DMS 273 (cell line): ENCODE results near the gene RPGRIP1L.

Experiments used
- DNase-seq: peaks from one replicate; lab custom pipeline; 2025; ENCODE audit not compliant: unreplicated experiment; lab: John Stamatoyannopoulos, UW

Gene RPGRIP1L

DNA sequence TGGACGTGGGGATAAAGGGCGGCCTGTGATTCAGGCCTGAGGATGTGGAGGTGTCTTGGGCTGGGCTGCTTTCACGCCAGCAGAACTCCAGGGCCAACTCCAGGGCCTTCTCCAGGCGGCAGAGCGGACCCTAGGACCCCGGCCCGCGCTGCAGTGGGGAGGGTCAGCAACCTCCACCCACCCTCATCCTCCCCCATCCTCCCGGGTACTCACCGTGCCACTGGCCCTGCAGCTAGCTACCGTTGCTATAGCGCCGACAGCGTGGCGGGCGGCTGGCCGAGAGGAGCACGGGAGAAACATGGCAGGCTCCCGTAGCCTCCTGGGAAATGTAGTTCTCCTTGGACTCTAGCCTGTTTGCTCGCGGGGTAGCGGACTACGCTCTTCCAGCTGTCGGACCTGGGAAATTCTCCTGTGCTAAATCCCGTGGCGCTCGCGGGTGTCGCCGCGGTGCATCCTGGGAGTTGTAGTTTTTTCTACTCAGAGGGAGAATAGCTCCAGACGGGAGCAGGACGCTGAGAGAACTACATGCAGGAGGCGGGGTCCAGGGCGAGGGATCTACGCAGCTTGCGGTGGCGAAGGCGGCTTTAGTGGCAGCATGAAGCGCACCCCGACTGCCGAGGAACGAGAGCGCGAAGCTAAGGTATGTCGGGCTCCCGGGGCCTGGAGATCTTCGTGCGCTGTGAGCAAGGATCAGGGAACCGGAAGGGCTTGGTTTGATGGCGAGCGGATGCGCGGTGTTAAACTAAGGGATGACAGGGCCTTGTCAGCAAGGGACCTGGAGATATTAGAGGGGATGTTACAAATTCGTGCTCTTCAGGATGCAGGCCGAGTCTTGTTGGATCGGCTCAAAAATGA, at the start of gene RPGRIP1L, which contains the start of gene FTO:
TSS of gene RPGRIP1L (minus strand) at position 270 of the 855 bp plus-strand sequence. CDS start 3,136 bp downstream, outside the sequence.
TSS of gene FTO (plus strand) at position 567 of the 855 bp plus-strand sequence.
- DNase-seq = peak; percentile 99

- DNase-seq = peak; percentile 17
Observed at GRCh38 chr16:53753431-53753830, 49.8 kb upstream of the RPGRIP1L start.

DNA sequence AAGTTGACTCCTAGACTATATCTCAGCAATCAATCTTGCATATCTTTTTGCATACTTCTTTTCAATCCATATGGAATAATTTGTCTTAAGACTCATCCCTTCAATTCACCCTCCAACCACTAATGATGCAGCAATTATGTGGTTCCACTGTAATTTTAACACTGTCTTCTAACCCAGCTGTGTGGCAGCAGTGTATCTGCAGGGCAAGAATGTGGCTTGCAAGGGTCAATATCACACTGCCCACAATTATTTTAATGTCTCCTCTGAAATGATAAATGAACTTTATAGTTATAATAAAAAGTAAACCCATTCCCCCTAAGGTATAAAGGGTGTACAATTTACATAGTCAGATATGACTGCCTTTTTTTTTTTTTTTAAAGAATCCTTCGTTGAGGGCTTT, 48.9 kb upstream of the RPGRIP1L start:
- DNase-seq = no peak

DNA sequence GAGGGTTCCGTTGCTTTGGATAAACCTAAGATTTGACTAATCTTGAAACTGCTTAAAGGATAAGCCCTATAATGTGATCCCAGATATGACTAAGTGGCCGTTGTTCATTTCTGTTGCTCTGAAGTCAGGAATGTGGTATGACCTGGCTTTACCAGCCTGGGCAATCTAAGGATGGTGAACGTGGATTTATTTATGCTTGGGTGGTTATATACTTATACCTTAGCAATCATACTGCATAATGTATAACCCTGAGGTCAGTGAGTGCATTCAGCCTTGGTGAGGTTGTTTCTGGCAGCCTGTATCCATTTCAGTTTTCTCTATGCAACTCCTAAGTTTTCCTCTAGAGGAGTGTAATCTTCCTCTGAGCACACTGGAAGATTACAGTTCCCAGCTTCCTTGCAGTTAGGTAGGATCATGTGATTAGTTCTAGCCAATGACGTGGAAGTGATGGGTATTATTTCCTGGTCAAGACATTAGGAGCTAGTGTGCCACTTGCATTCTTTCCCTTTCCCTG, 42.2 kb upstream of the RPGRIP1L start:
- peak; percentile 40 for DNase-seq

- DNase-seq = peak; percentile 51
Observed at GRCh38 chr16:53745086-53745485, 41.4 kb upstream of the RPGRIP1L start.

DNA sequence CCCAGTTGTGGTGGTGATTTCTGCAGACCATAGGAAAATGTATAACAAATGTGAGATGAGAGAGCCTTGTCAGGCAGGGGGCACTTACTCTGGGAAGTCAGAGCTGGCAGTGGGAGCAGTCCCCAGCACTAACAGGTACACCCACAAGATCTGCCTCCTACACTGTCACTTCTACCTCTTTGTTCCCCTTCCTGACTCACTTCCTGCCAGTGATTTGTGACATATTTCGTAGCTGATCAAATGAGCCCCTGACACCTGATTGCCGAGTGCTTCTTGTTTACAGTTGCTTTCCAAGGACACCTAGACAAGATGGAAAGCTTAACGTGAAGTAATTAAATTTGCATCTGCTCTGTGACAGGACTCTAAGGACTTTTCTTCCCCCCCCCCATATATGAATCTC, 40.8 kb upstream of the RPGRIP1L start:
- DNase-seq = peak; percentile 19

DNA sequence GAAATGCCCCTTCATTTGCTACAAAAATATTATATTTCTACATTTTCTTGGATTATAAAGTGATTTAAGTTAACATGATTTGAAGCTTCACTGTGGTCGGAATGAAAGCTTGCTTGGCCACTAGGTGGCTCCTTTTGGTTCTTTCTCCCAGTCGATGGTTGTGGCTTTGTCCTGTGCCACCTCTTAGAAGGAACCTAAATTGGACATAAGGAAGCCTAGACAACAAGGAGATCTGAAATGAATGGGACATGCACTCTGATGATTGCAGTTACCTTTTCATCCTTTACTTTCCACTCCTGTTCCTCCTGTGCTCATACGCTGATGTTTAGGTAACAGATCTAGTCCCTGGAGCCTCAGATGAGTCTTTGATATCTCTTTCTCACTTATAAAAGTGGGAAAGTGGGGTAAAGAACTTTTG, 39.5 kb upstream of the RPGRIP1L start:
- peak; percentile 57 for DNase-seq

GRCh38 chr16:53741546-53741945, 37.9 kb upstream of the RPGRIP1L start:
- no peak for DNase-seq

- DNase-seq = no peak
Observed at GRCh38 chr16:53740933-53741531, 37.4 kb upstream of the RPGRIP1L start.

DNA sequence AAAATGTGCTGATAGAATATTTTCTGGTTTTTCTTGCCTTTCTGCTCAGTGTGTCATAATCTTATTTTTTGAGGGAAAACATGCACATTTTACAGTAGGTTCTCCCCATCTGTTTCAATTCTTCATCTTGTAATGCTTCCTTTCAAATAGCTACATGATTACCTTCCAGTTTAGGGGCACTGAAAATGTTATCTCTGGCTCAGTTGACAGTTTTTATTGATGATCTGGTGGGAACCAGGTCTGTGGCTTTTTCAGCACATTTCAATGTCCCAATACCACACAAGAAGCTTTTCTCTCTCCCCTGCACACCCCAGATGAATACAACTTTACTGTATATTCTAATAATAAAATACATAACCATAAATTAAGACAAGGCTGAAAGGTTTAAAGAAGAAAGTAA, 36.8 kb upstream of the RPGRIP1L start:
- DNase-seq = no peak

DNA sequence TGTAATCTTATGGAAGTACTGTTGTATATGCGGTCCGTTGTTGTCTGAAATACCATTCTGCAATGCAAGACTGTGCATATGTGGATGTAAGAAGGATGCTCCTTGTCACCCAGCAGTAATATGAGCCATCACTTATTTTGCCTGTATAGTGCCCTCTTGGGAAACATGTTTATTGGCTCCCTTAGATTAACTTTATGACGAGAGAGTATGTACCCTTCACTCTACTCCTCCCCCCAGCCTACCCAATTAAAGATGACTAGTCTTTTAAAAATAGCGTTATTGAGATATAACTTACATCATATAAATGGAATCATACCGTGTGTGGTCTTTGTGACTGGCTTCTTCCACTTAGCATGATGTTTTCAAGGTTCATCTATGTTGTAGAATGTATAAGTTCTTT, 33.9 kb upstream of the RPGRIP1L start:
- DNase-seq = no peak

GRCh38 chr16:53736297-53736696, 32.6 kb upstream of the RPGRIP1L start:
- DNase-seq = peak; percentile 6

- DNase-seq = no peak
Observed at GRCh38 chr16:53734908-53735307, 31.2 kb upstream of the RPGRIP1L start.

DNA sequence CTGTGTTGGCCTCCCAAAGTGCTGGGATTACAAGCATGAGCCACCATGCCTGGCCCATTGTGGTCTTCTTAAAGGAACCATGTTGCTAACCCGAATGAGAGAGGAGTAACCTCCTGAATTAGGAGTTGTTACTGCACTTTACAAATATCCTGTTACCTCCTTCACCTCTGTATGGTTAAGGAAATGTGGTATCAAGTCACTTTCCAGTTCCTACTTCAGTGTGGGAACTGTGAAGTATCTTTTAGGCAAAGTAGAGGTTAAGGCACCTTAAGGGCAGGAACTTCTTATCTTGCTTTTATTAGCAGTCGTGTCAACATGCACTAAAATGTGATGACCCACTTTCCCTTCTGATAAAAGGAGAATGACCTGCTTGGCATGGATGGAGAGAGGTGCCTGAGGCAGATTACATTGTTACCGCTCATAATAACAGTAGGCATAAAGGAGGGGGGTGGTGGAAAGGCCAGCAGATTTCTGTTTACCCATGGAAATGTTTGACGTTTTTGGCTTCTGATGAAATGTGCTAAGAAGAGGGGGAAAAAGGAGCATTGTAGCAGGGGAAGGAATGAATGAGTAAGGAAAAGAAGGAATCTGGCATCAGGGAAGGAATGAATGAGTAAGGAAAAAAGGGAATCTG, 28.8 kb upstream of the RPGRIP1L start:
- no peak for DNase-seq

DNA sequence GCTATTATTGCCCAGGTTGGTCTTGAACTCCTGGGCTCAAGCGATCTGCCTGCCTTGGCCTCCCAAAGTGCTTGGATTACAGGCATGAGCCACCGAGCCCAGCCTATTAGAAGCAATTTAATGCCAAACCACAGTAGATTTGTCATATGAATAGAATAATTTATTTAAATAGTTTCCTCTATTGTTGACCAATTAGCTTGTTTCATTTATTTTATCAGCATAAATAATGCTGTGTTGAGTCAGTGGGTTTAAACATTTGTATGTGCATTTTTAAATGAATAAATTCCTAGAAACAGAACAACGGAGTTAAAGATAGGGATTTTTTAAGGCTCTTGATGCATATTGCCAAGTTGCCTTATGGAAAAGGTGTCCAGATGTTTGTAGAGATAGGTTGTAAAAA, 27.0 kb upstream of the RPGRIP1L start:
- DNase-seq = no peak

- no peak for DNase-seq
Observed at GRCh38 chr16:53726625-53727024, 23.0 kb upstream of the RPGRIP1L start.

GRCh38 chr16:53721017-53721416, 17.4 kb upstream of the RPGRIP1L start:
- DNase-seq = no peak

DNA sequence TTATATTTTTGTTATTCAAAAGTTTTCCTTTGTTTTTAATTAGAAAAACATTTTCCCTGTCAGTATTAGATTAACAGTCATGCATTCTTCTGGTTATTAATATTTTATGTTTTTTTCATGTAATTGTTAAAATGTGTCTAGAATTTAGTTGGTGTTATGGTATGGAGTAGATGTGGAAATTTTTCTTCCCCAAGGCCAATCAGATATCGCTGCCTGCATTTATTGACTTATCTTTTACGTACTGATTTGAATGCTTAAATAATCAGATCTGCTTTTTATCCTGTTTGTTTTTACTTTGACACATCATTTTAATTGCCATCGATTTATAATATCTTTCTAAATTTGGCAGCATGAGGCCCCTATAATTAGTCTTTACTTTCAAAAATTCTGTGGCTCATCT, 13.9 kb upstream of the RPGRIP1L start:
- no peak for DNase-seq

DNA sequence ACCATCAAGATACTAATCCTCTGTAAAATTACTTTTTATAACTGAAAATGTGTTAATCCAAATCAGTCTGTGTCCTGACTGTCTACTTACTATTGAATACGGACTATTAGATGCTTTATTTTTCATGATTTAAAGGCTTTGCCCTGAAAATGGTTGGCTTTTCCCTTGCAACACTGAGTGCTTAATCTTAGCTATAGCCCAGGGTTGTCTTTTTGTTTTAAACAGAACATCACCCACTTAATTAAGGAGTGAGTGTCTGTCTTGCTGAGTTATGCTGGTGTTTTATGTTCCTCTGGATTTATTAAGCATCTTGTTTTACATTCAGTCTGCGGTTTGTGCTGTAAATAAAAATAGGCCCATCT, 11.3 kb upstream of the RPGRIP1L start:
- no peak for DNase-seq

DNA sequence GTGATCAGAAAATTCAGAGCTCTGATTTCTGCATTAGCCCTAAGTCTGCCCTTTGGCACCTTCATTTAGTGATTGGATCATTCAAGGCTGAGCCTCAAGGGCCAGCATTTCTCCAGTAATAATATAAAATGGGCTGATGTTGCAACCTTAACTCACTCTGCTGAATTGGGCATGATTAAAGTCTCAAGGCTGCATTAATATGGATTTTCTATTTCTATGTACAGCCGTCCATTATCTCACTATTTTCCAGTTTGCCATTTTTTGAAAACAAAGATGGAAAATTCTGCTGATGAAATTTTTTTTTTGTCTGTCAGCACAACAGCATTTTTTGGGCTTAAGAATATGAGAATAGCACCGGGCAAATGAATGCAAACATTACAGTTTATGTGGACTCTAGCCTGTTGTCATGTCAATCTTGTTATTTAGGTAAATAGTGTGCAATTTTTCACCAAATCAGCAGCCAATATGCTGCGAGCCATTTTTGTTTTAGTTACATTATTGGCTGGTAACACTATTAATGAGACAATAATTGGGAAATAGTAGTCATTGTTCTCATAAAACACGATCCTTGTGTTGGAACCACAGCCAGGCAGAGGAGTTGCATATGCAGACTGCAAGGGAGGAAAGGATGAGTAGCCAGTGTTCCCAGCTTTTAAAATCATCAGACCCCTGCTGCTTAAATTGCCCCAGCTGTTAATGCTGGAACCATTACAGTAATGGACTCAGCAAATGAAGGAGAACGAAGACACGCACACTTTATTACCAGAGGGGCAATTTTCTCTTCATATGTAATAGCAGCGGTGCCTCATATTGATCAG, 10.8 kb upstream of the RPGRIP1L start:
- peak; percentile 91 for DNase-seq
